SJSA1 (cell line): ENCODE data around the gene TPST2. TPM values are rescaled to one million over a fixed set of nuclear protein-coding genes. Genes with fewer than 3 reads are reported as not detected.

ENCODE experiments used
- DNase-seq, 2 experiments: peaks; one replicate each; pipeline ENCODE4 v3.0.0-alpha.2; 2015 to 2020; ENCODE audit warnings: low spot score in 2 of 2, low read depth in 1 of 2
- H3K27ac ChIP-seq: fragments of 250-450 bp; sonication (Bioruptor Pico); 2 replicates; pipeline ENCODE4 v1.5.1; 2020; ENCODE audit warnings: mild to moderate bottlenecking, moderate library complexity
- H3K27me3 ChIP-seq: fragments of 250-450 bp; sonication (Bioruptor Pico); replicated peaks from 2 replicates; pipeline ENCODE4 v1.5.1; 2020; ENCODE audit warnings: mild to moderate bottlenecking, moderate library complexity
- H3K36me3 ChIP-seq: fragments of 250-450 bp; sonication (Bioruptor Pico); 2 replicates; pipeline ENCODE4 v1.5.1; 2020; ENCODE audit warnings: mild to moderate bottlenecking
- H3K4me1 ChIP-seq: fragments of 250-450 bp; sonication (Bioruptor Pico); replicated peaks from 2 replicates; pipeline ENCODE4 v1.6.1; 2021; ENCODE audit warnings: mild to moderate bottlenecking
- H3K4me3 ChIP-seq: fragments of 250-450 bp; sonication (Bioruptor Pico); 2 replicates; pipeline ENCODE4 v1.5.1; 2020; ENCODE audit warnings: mild to moderate bottlenecking
- H3K9me3 ChIP-seq: fragments of 250-450 bp; sonication (Bioruptor Pico); replicated peaks from 2 replicates; pipeline ENCODE4 v1.5.1; 2020; ENCODE audit warnings: mild to moderate bottlenecking
- total RNA-seq: library from RNA; depleted of rRNA; stranded (reverse); fragments of >200 nt; shearing (Covaris generic); gene quantifications from 2 replicates; pipeline ENCODE4 v1.2.3, GENCODE V29; 2014

TPST2 gene
- total RNA-seq, 1 experiment from 2014 or later, result 34.8 TPM

DNA sequence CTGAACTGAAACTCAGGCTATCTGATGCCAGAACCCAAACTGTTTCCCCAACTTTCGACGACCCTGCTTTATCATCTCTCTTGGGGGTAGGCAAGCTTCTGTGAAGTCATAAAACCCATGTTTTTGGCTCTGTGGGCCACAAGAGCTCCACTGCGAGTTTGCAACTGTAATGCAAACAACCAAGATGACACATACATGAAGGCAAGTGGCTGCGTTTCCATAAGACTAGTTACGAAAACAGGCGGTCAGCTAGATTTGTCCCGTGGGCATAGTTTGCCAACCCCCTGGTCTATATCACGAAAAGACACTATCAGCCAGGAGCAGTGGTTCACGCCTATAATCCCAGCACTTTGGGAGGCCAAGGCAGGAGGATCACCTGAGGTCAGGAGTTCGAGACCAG lies 37.5 kb downstream of the TPST2 start:
- peak overlapping the region; percentile 80 for H3K27ac ChIP-seq
- H3K27me3 ChIP-seq, result no peaks in the 10 kb centered on the region
- H3K4me3 ChIP-seq, result no peak overlapping the region
- H3K9me3 ChIP-seq, result no peaks in the 10 kb centered on the region
- peaks cover 5% of the 10 kb centered on the region for H3K36me3 ChIP-seq
- DNase-seq, result no peak
- peaks cover 50% of the 10 kb centered on the region for H3K4me1 ChIP-seq

GRCh38 chr22:26551568-26551967 lies 38.4 kb downstream of the TPST2 start:
- no peak for DNase-seq
- Histone ChIP-seq H3K27me3 (no peaks in the 10 kb centered on the region), H3K4me1 (peaks cover 50% of the 10 kb centered on the region), H3K9me3 (no peaks in the 10 kb centered on the region), H3K36me3 (peaks cover 12% of the 10 kb centered on the region), H3K4me3 (no peak overlapping the region), H3K27ac (peak overlapping the region; percentile 85)

- H3K36me3 ChIP-seq, result peaks cover 12% of the 10 kb centered on the region
- peaks cover 50% of the 10 kb centered on the region for H3K4me1 ChIP-seq
- DNase-seq, result peak; percentile 87 to 90
- H3K9me3 ChIP-seq, result no peaks in the 10 kb centered on the region
- peak overlapping the region; percentile 85 for H3K27ac ChIP-seq
- no peaks in the 10 kb centered on the region for H3K27me3 ChIP-seq
- H3K4me3 ChIP-seq, result no peak overlapping the region
Observed at GRCh38 chr22:26550498-26551033, 39.4 kb downstream of the TPST2 start.

DNA sequence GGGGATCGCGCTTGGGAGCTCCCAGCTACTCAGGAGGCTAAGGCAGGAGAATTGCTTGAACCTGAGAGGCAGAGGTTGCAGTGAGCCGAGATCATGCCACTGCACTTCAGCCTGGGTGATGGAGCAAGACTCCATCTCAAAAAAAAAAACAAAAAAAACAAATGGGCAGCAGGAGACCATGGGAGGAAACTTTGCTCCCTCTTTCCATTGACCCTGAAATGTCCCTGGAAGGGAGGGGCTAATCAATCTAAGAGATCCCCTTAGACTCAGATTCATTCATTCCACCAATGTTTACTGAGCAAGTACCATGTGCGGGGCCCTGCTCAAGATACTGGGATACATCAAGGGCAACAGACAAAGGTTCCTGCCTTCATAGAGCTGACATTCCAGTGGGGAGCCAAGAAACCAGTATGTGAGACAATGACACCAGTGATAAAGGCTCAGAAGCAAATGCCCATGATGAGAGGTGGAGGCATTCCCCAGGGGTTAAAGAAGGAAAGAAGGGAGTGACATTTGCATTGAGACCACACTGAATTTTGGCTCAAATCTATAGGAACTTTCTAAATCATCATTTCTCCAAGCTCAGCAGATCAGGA lies 39.9 kb downstream of the TPST2 start:
- H3K27ac ChIP-seq, result peak overlapping the region; percentile 85
- H3K9me3 ChIP-seq, result no peaks in the 10 kb centered on the region
- no peaks in the 10 kb centered on the region for H3K27me3 ChIP-seq
- peaks cover 12% of the 10 kb centered on the region; the same call in 1 of the 2 replicates for H3K36me3 ChIP-seq
- H3K4me3 ChIP-seq, result no peak overlapping the region
- H3K4me1 ChIP-seq, result peaks cover 50% of the 10 kb centered on the region
- no peak for DNase-seq

- no peaks in the 10 kb centered on the region for H3K27me3 ChIP-seq
- no peak for DNase-seq
- H3K4me1 ChIP-seq, result peaks cover 41% of the 10 kb centered on the region
- no peak overlapping the region for H3K27ac ChIP-seq
- H3K9me3 ChIP-seq, result no peaks in the 10 kb centered on the region
- H3K36me3 ChIP-seq, result peaks cover 12% of the 10 kb centered on the region; the same call in 1 of the 2 replicates
- no peak overlapping the region for H3K4me3 ChIP-seq
Observed at GRCh38 chr22:26548984-26549383, 40.9 kb downstream of the TPST2 start.

DNA sequence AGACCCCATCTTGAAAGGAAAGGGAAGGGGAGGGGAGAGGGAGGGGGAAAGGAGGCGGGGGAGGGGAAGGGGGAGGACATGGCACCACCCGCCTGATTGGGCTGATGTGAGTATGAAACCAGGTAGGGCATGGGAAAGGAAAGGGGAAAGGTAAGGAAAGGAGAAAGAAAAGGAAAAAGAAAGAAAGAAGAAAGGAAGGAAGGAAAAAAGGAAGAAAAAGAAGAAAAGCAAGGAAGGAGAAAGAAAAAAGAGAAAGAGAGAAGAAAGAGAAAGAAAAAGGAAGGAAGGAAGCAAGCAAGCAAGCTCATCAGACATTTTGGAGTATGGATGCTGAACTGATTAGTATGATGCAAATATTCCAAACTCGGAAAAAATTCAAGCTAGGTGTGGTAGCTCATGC lies 41.6 kb downstream of the TPST2 start:
- H3K4me1 ChIP-seq, result peaks cover 34% of the 10 kb centered on the region
- DNase-seq, result no peak
- no peak overlapping the region for H3K27ac ChIP-seq
- H3K9me3 ChIP-seq, result no peaks in the 10 kb centered on the region
- H3K4me3 ChIP-seq, result no peak overlapping the region
- H3K36me3 ChIP-seq, result peaks cover 12% of the 10 kb centered on the region; the same call in 1 of the 2 replicates
- no peaks in the 10 kb centered on the region for H3K27me3 ChIP-seq

GRCh38 chr22:26547837-26548236 lies 42.1 kb downstream of the TPST2 start:
- Histone ChIP-seq H3K9me3 (no peaks in the 10 kb centered on the region), H3K4me3 (no peak overlapping the region)

GRCh38 chr22:26547426-26547825 lies 42.5 kb downstream of the TPST2 start:
- peaks cover 26% of the 10 kb centered on the region for H3K4me1 ChIP-seq
- peaks cover 19% of the 10 kb centered on the region; the same call in 1 of the 2 replicates for H3K36me3 ChIP-seq
- no peaks in the 10 kb centered on the region for H3K9me3 ChIP-seq
- no peak for DNase-seq
- no peak overlapping the region for H3K4me3 ChIP-seq
- no peaks in the 10 kb centered on the region for H3K27me3 ChIP-seq
- no peak overlapping the region for H3K27ac ChIP-seq

More at GRCh38 chr22:26547837-26548236, 42.1 kb downstream of the TPST2 start:
- peaks cover 16% of the 10 kb centered on the region; the same call in 1 of the 2 replicates for H3K36me3 ChIP-seq
- DNase-seq, result no peak
- no peaks in the 10 kb centered on the region for H3K27me3 ChIP-seq
- no peak overlapping the region for H3K27ac ChIP-seq
- peaks cover 30% of the 10 kb centered on the region for H3K4me1 ChIP-seq

DNA sequence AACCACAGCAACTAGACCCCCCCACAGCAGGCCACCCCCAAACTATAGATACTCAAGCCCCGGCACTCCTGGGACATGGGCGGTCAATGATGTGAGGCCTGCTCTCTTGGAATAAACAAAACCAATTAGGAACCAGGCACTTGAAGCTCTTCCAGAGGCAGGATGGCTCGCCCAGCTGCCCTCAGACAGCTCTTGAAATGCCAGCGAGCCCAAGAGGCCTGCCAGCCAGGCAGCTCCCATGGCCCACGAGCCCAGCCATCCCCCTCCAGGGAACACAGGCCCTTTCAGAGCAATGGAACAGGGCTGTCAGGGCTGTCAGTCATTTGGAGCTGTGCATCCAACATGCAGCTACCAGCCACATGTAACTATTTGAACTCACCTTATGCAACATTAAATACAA lies 43.6 kb downstream of the TPST2 start:
- H3K4me1 ChIP-seq, result peaks cover 16% of the 10 kb centered on the region
- H3K9me3 ChIP-seq, result no peaks in the 10 kb centered on the region
- H3K36me3 ChIP-seq, result peaks cover 22% of the 10 kb centered on the region
- no peaks in the 10 kb centered on the region for H3K27me3 ChIP-seq
- H3K4me3 ChIP-seq, result no peak overlapping the region
- DNase-seq, result no peak
- no peak overlapping the region for H3K27ac ChIP-seq

GRCh38 chr22:26545827-26546226 lies 44.1 kb downstream of the TPST2 start:
- Histone ChIP-seq H3K9me3 (no peaks in the 10 kb centered on the region), H3K27me3 (no peaks in the 10 kb centered on the region), H3K27ac (no peak overlapping the region), H3K36me3 (peaks cover 26% of the 10 kb centered on the region), H3K4me3 (no peak overlapping the region), H3K4me1 (peaks cover 11% of the 10 kb centered on the region)
- DNase-seq, result no peak

DNA sequence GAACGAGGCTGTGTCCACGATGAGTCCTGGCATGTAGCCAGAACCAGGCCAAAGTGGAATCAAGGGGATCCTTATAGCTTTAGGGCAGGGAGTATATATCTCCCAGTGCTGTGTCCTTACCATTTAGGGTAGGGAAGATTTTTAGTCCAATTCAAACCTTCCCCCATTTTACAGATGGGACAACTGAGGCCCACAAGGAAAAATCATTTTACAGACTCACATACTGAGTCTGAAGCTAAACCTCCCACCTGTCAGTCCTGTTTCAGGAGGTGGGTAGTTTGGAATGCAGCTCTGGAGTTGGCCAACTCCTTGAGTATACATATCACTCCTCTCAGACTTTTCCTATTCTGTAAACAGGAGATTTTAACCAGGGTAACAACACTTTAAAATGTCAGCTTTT lies 44.5 kb downstream of the TPST2 start:
- Histone ChIP-seq H3K4me1 (peaks cover 7% of the 10 kb centered on the region), H3K9me3 (no peaks in the 10 kb centered on the region), H3K4me3 (no peak overlapping the region), H3K27ac (no peak overlapping the region), H3K36me3 (peaks cover 31% of the 10 kb centered on the region), H3K27me3 (no peaks in the 10 kb centered on the region)
- no peak for DNase-seq

GRCh38 chr22:26544489-26544888 lies 45.4 kb downstream of the TPST2 start:
- no peaks in the 10 kb centered on the region for H3K9me3 ChIP-seq
- H3K27me3 ChIP-seq, result no peaks in the 10 kb centered on the region
- no peak overlapping the region for H3K27ac ChIP-seq
- peaks cover 39% of the 10 kb centered on the region for H3K36me3 ChIP-seq
- no peak overlapping the region for H3K4me3 ChIP-seq
- no peak for DNase-seq
- H3K4me1 ChIP-seq, result no peaks in the 10 kb centered on the region

DNA sequence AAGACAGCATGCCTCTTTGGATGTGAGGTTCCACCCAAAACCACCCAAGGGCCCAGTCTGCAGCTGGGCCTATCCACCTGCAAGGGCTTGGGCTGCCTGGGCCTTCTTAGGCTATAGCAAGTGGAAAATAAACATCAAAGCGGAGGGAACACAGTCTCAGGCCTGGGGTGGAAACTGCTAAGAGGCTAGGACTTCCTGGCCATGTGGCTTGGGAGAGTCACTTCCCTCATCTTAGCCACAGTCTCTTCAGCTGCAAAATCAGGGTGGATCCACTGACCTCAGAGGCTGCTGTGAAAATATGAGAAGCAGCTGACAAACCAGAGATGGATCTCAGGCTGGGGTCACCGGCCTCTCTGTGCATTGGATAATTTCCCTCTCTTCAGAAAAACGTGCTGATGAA lies 47.1 kb downstream of the TPST2 start:
- H3K27me3 ChIP-seq, result no peaks in the 10 kb centered on the region
- peaks cover 39% of the 10 kb centered on the region for H3K36me3 ChIP-seq
- no peaks in the 10 kb centered on the region for H3K9me3 ChIP-seq
- no peak overlapping the region for H3K4me3 ChIP-seq
- H3K27ac ChIP-seq, result no peak overlapping the region
- no peaks in the 10 kb centered on the region for H3K4me1 ChIP-seq
- DNase-seq, result no peak

DNA sequence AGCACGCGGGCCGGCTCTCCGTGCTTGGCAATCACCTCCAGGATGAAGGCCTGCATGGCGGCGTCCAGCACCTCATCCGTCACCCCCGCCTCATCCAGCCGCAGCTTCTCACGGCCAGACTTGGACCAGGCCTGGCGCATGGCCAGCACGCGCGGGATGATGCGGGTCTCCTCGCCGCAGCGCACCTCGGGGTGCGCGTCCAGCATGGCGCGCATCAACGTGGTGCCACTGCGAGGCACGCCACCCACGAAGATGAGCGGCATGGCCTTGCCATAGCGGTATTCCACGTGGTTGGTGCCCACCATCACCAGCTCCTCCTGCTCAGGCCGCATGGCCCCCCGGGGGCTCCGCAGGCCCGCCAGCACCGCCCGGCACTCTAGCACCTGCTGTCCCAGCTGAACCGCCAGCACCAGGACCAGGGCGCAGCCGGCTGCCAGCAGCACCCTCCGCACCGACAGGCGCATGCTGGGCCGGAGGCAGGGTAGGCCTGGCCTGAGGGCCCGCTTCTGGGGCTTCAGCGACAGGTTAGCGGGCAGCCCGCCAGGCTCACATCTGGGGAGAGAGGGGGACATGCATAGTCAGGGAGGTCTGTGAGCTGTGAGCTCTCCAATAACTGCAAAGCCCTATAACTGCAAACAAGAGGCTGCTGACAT lies 48.6 kb downstream of the TPST2 start:
- no peaks in the 10 kb centered on the region for H3K27me3 ChIP-seq
- H3K36me3 ChIP-seq, result peaks cover 29% of the 10 kb centered on the region
- DNase-seq, result no peak
- no peaks in the 10 kb centered on the region for H3K4me1 ChIP-seq
- no peaks in the 10 kb centered on the region for H3K9me3 ChIP-seq
- H3K4me3 ChIP-seq, result no peak overlapping the region
- no peak overlapping the region for H3K27ac ChIP-seq
